OCI-LY3 (cell line): ENCODE measurements around the gene AQP6.

Experiments
- H2AFZ ChIP-seq: fragments of 200-600, 300-600 bp; shearing (Covaris generic); 2 replicates; pipeline ENCODE4 v1.6.0; 2014; ENCODE audit warnings: antibody characterized with exemption, low read depth, low read length
- H3K27ac ChIP-seq: fragments of 200-600, 300-600 bp; sonication (generic); 2 replicates; pipeline ENCODE4 v1.5.1; 2014; ENCODE audit warnings: mild to moderate bottlenecking, low read length, moderate library complexity, mixed read lengths
- H3K27me3 ChIP-seq: fragments of 200-600, 300-600 bp; sonication (generic); 2 replicates; pipeline ENCODE4 v1.6.1; 2014; ENCODE audit warnings: low read depth, low read length, mixed read lengths
- H3K36me3 ChIP-seq: fragments of 200-600, 300-600 bp; sonication (generic); replicated peaks from 2 replicates; pipeline ENCODE3; 2014; ENCODE audit warnings: low read depth, low read length, mixed read lengths
- H3K4me1 ChIP-seq: fragments of 300-600, 200-600 bp; sonication (generic); 2 replicates; pipeline ENCODE4 v1.6.1; 2014; ENCODE audit warnings: low read length, mixed read lengths
- H3K4me2 ChIP-seq: fragments of 200-600, 300-600 bp; sonication (generic); 2 replicates; pipeline ENCODE4 v1.6.1; 2014; ENCODE audit warnings: low read length, mixed read lengths
- H3K4me3 ChIP-seq: fragments of 300-600, 200-600 bp; sonication (generic); 2 replicates; pipeline ENCODE4 v1.5.1; 2014; ENCODE audit warnings: antibody characterized with exemption, mild to moderate bottlenecking, low read length, moderate library complexity
- H3K79me2 ChIP-seq: fragments of 300-600, 200-600 bp; shearing (Covaris generic); 2 replicates; pipeline ENCODE4 v1.6.1; 2014; ENCODE audit warnings: mild to moderate bottlenecking, low read length, mixed read lengths
- H3K9ac ChIP-seq: fragments of 300-600, 200-600 bp; shearing (Covaris generic); 2 replicates; pipeline ENCODE4 v1.6.0; 2014; ENCODE audit warnings: mild to moderate bottlenecking, low read length, moderate library complexity
- H3K9me3 ChIP-seq: fragments of 200-600, 300-600 bp; shearing (Covaris generic); 2 replicates; pipeline ENCODE4 v1.6.1; 2014; ENCODE audit warnings: low read length, mixed read lengths; ENCODE audit not compliant: insufficient read depth
- H4K20me1 ChIP-seq: fragments of 200-600, 300-600 bp; sonication (generic); 2 replicates; pipeline ENCODE4 v1.6.1; 2016; ENCODE audit warnings: low read length, mixed read lengths; ENCODE audit not compliant: insufficient read depth
- CTCF ChIP-seq: fragments of 200-600, 300-600 bp; sonication (generic); IDR thresholded peaks from 2 replicates; pipeline ENCODE4 v1.5.1; 2014; ENCODE audit warnings: antibody characterized with exemption, low read length, low read depth
- EZH2phosphoT487 ChIP-seq: fragments of 200-600 bp; shearing (Covaris generic); IDR thresholded peaks from 2 replicates; pipeline ENCODE4 v1.6.1; 2018; ENCODE audit warnings: antibody characterized with exemption, mixed run types, low read depth

Gene AQP6

GRCh38 chr12:49942921-49943624 is 29.7 kb upstream of the AQP6 start:
- Histone ChIP-seq H3K4me3 (no peak overlapping the region), H3K9me3 (no peaks in the 10 kb centered on the region), H3K4me2 (no peak overlapping the region), H3K9ac (no peak overlapping the region), H3K36me3 (no peaks in the 10 kb centered on the region), H2AFZ (no peak overlapping the region), H3K79me2 (no peaks in the 10 kb centered on the region), H4K20me1 (no peaks in the 10 kb centered on the region), H3K27me3 (no peaks in the 10 kb centered on the region), H3K27ac (no peak overlapping the region), H3K4me1 (0 out of 2 replicates have a peak, but pooled peaks cover 3% of the 10 kb centered on the region)
- TF ChIP-seq CTCF (no peak), EZH2phosphoT487 (no peak)

- Histone ChIP-seq H3K27ac (no peak overlapping the region), H3K36me3 (no peaks in the 10 kb centered on the region), H3K4me2 (no peak overlapping the region), H3K79me2 (no peaks in the 10 kb centered on the region), H3K9me3 (no peaks in the 10 kb centered on the region), H3K27me3 (no peaks in the 10 kb centered on the region), H3K4me3 (no peak overlapping the region), H2AFZ (no peak overlapping the region), H3K4me1 (peaks cover 4% of the 10 kb centered on the region; the same call in 1 of the 2 replicates), H3K9ac (no peak overlapping the region), H4K20me1 (no peaks in the 10 kb centered on the region)
- no peak for TF ChIP-seq CTCF
- TF ChIP-seq EZH2phosphoT487 = no peak
Measured at GRCh38 chr12:49943625-49943960, 29.2 kb upstream of the AQP6 start.

- H3K4me1 ChIP-seq = peaks cover 8% of the 10 kb centered on the region; the same call in 1 of the 2 replicates
- no peaks in the 10 kb centered on the region for H3K9me3 ChIP-seq
- no peaks in the 10 kb centered on the region for H3K27me3 ChIP-seq
- no peak overlapping the region for H2AFZ ChIP-seq
- H3K27ac ChIP-seq = no peak overlapping the region
- no peaks in the 10 kb centered on the region for H3K36me3 ChIP-seq
- TF ChIP-seq CTCF (no peak), EZH2phosphoT487 (no peak)
- no peaks in the 10 kb centered on the region for H4K20me1 ChIP-seq
- no peak overlapping the region for H3K9ac ChIP-seq
- H3K4me2 ChIP-seq = no peak overlapping the region
- H3K79me2 ChIP-seq = no peaks in the 10 kb centered on the region
- no peak overlapping the region for H3K4me3 ChIP-seq
Measured at GRCh38 chr12:49944046-49944445, 28.7 kb upstream of the AQP6 start.

- H4K20me1 ChIP-seq = no peaks in the 10 kb centered on the region
- no peak overlapping the region for H3K27ac ChIP-seq
- H3K36me3 ChIP-seq = no peaks in the 10 kb centered on the region
- no peaks in the 10 kb centered on the region for H3K27me3 ChIP-seq
- H3K79me2 ChIP-seq = no peaks in the 10 kb centered on the region
- no peak overlapping the region for H3K4me3 ChIP-seq
- TF ChIP-seq CTCF = no peak
- no peak for TF ChIP-seq EZH2phosphoT487
- H3K9ac ChIP-seq = no peak overlapping the region
- peaks cover 9% of the 10 kb centered on the region; the same call in 1 of the 2 replicates for H3K4me1 ChIP-seq
- H3K4me2 ChIP-seq = no peak overlapping the region
- H3K9me3 ChIP-seq = no peaks in the 10 kb centered on the region
- 0 out of 2 replicates have a peak overlapping the region, but pooled peaks have one; percentile 95 for H2AFZ ChIP-seq
Measured at GRCh38 chr12:49944718-49945117, 28.0 kb upstream of the AQP6 start.
